Measurements from ENCODE around the gene IPO13. TPM values are rescaled to one million over a fixed set of nuclear protein-coding genes. Genes with fewer than 3 reads are reported as not detected.

The IPO13 gene
- total and polyA plus RNA-seq, 4 donors, result 7.3 to 35.4 (median 17.4) TPM

DNA sequence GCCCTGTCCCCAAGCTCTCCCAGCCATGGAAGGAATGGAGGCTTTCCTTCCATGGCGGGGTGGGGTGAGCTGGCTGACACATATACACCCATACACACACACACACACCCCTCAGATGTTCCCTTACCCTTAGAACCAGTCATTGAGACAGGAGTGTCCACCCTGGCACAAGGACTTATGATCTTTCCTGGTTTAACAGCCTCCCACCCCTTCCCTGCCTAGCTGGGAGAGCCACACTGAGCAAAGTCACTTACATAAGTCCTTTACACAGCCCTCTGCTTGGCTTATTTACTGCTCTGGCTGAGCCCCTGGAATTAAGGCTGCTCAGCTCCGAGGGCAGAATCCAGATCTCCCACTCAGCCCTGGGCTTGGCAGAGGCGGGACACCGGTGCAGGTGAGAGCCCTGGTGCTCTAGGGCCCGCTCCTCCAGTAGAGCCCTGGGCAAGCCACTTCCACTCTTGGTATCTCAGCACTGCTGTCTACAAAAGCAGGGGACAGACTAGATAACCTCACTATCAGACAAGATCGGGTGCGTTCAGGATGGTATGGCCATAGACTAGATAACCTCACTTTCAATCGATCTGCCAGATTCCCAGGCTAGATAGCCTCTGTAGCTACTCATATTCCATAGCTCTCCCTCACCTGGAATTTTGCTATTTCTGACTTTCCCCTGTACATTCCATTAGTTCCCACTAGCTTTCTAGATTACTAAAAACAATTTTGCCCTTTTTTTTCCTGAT is 67.8 kb downstream of the IPO13 start:
- no peak overlapping the region for H3K9ac ChIP-seq (ENCODE audit: insufficient read depth in 1 of 2, low read length in 2 of 2)
- H3K9me3 ChIP-seq (ENCODE audit: control insufficient read depth in 4 of 4, insufficient read depth in 3 of 4, low read length in 3 of 4), result no peaks in the 10 kb centered on the region
- ATAC-seq (ENCODE audit: insufficient read depth, low FRiP score), result no peak
- 80 to 87% methylated on average over 8 of the region's 8 CpGs for WGBS, 2 donors
- no peak for DNase-seq
- H3K4me1 ChIP-seq (ENCODE audit: control insufficient read depth in 5 of 5, insufficient read depth in 5 of 5, low read length in 5 of 5), result peaks cover 0 to 44% (median 8%) of the 10 kb centered on the region in 5 donors
- H3K4me3 ChIP-seq, result no peak overlapping the region
- H3K27ac ChIP-seq (ENCODE audit: low read depth in 1 of 2, low read length in 1 of 2), result no peak overlapping the region
- TF ChIP-seq, protein P1, sequence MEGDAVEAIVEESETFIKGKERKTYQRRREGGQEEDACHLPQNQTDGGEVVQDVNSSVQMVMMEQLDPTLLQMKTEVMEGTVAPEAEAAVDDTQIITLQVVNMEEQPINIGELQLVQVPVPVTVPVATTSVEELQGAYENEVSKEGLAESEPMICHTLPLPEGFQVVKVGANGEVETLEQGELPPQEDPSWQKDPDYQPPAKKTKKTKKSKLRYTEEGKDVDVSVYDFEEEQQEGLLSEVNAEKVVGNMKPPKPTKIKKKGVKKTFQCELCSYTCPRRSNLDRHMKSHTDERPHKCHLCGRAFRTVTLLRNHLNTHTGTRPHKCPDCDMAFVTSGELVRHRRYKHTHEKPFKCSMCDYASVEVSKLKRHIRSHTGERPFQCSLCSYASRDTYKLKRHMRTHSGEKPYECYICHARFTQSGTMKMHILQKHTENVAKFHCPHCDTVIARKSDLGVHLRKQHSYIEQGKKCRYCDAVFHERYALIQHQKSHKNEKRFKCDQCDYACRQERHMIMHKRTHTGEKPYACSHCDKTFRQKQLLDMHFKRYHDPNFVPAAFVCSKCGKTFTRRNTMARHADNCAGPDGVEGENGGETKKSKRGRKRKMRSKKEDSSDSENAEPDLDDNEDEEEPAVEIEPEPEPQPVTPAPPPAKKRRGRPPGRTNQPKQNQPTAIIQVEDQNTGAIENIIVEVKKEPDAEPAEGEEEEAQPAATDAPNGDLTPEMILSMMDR (IDR thresholded peaks at IDR 0.05; ENCODE audit: control extremely low read depth, extremely low read depth), result no peak
- H3K36me3 ChIP-seq (ENCODE audit: control insufficient read depth in 4 of 4, insufficient read depth in 4 of 4, low read length in 4 of 4), result peaks cover 0 to 3% (median 0%) of the 10 kb centered on the region in 4 donors
- no peaks in the 10 kb centered on the region for H3K27me3 ChIP-seq (ENCODE audit: control insufficient read depth in 3 of 3, insufficient read depth in 3 of 3, low read length in 2 of 3)

GRCh38 chr1:44015206-44015605 is 68.5 kb downstream of the IPO13 start:
- Histone ChIP-seq H3K4me3 (no peak overlapping the region), H3K9ac (ENCODE audit: insufficient read depth in 1 of 2, low read length in 2 of 2) (no peak overlapping the region), H3K27me3 (ENCODE audit: control insufficient read depth in 3 of 3, insufficient read depth in 3 of 3, low read length in 2 of 3) (no peaks in the 10 kb centered on the region), H3K27ac (ENCODE audit: low read depth in 1 of 2, low read length in 1 of 2) (no peak overlapping the region), H3K36me3 (ENCODE audit: control insufficient read depth in 4 of 4, insufficient read depth in 4 of 4, low read length in 4 of 4) (peaks cover 0 to 1% (median 0%) of the 10 kb centered on the region in 4 donors), H3K4me1 (ENCODE audit: control insufficient read depth in 5 of 5, insufficient read depth in 5 of 5, low read length in 5 of 5) (peaks cover 0 to 50% (median 15%) of the 10 kb centered on the region in 5 donors), H3K9me3 (ENCODE audit: control insufficient read depth in 4 of 4, insufficient read depth in 3 of 4, low read length in 3 of 4) (no peaks in the 10 kb centered on the region)
- TF ChIP-seq, protein P1 (IDR thresholded peaks at IDR 0.05; ENCODE audit: control extremely low read depth, extremely low read depth), result no peak
- 69 to 86% methylated on average over 3 of the region's 3 CpGs for WGBS, 2 donors
- ATAC-seq (ENCODE audit: insufficient read depth, low FRiP score) (no peak), DNase-seq (no peak)

- Histone ChIP-seq H3K36me3 (ENCODE audit: control insufficient read depth in 4 of 4, insufficient read depth in 4 of 4, low read length in 4 of 4) (peaks cover 0 to 1% (median 0%) of the 10 kb centered on the region in 4 donors), H3K9ac (ENCODE audit: insufficient read depth in 1 of 2, low read length in 2 of 2) (no peak overlapping the region), H3K9me3 (ENCODE audit: control insufficient read depth in 4 of 4, insufficient read depth in 3 of 4, low read length in 3 of 4) (no peaks in the 10 kb centered on the region), H3K27me3 (ENCODE audit: control insufficient read depth in 3 of 3, insufficient read depth in 3 of 3, low read length in 2 of 3) (no peaks in the 10 kb centered on the region), H3K4me3 (no peak overlapping the region), H3K27ac (ENCODE audit: low read depth in 1 of 2, low read length in 1 of 2) (no peak overlapping the region), H3K4me1 (ENCODE audit: control insufficient read depth in 5 of 5, insufficient read depth in 5 of 5, low read length in 5 of 5) (peaks cover 0 to 46% (median 18%) of the 10 kb centered on the region in 5 donors)
- ATAC-seq (ENCODE audit: insufficient read depth, low FRiP score) (no peak), DNase-seq (no peak)
- TF ChIP-seq, protein P1 (IDR thresholded peaks at IDR 0.05; ENCODE audit: control extremely low read depth, extremely low read depth), result no peak
- 86 to 90% methylated on average over 20 of the region's 20 CpGs for WGBS, 2 donors
These were observed 69.5 kb downstream of the IPO13 start for GRCh38 chr1:44016041-44016889.

All from lung (tissue), 12 donors.